ENCODE measurements around the gene AMN.

The AMN gene

GRCh38 chr14:102951034-102951433 lies 28.6 kb downstream of the AMN start:
- no peak for TF ChIP-seq CTCF (IDR thresholded peaks at IDR 0.05)
- peak overlapping the region; percentile 66 for H3K27ac Mint-ChIP-seq
- no peaks in the 10 kb centered on the region for H3K9me3 Mint-ChIP-seq
- peaks cover 10% of the 10 kb centered on the region for H3K4me1 Mint-ChIP-seq
- no peaks in the 10 kb centered on the region for H3K27me3 Mint-ChIP-seq (ENCODE audit: low read depth, poor library complexity)
- H3K36me3 Mint-ChIP-seq (ENCODE audit: low read depth), result peaks cover 65% of the 10 kb centered on the region
- no peak overlapping the region for H3K4me3 Mint-ChIP-seq
- no peak for DNase-seq

- peaks cover 69% of the 10 kb centered on the region for H3K36me3 Mint-ChIP-seq (ENCODE audit: low read depth)
- no peaks in the 10 kb centered on the region for H3K9me3 Mint-ChIP-seq
- no peak for TF ChIP-seq CTCF (IDR thresholded peaks at IDR 0.05)
- no peak overlapping the region for H3K4me3 Mint-ChIP-seq
- H3K4me1 Mint-ChIP-seq, result peaks cover 10% of the 10 kb centered on the region
- no peaks in the 10 kb centered on the region for H3K27me3 Mint-ChIP-seq (ENCODE audit: low read depth, poor library complexity)
- no peak overlapping the region for H3K27ac Mint-ChIP-seq
- DNase-seq, result no peak
Measured at GRCh38 chr14:102951799-102952198, 29.3 kb downstream of the AMN start.

- no peaks in the 10 kb centered on the region for H3K27me3 Mint-ChIP-seq (ENCODE audit: low read depth, poor library complexity)
- H3K27ac Mint-ChIP-seq, result peak overlapping the region; percentile 59
- H3K4me3 Mint-ChIP-seq, result no peak overlapping the region
- H3K9me3 Mint-ChIP-seq, result no peaks in the 10 kb centered on the region
- peaks cover 10% of the 10 kb centered on the region for H3K4me1 Mint-ChIP-seq
- TF ChIP-seq CTCF (IDR thresholded peaks at IDR 0.05), result no peak
- H3K36me3 Mint-ChIP-seq (ENCODE audit: low read depth), result peaks cover 67% of the 10 kb centered on the region
- no peak for DNase-seq
Measured at GRCh38 chr14:102952276-102952675, 29.8 kb downstream of the AMN start.

GRCh38 chr14:102953100-102953499 lies 30.6 kb downstream of the AMN start:
- no peak for TF ChIP-seq CTCF (IDR thresholded peaks at IDR 0.05)
- Mint-ChIP-seq H3K4me1 (peaks cover 10% of the 10 kb centered on the region), H3K27me3 (ENCODE audit: low read depth, poor library complexity) (no peaks in the 10 kb centered on the region), H3K9me3 (no peaks in the 10 kb centered on the region), H3K36me3 (ENCODE audit: low read depth) (peaks cover 69% of the 10 kb centered on the region), H3K4me3 (no peak overlapping the region), H3K27ac (no peak overlapping the region)
- DNase-seq, result no peak

- peaks cover 72% of the 10 kb centered on the region for H3K36me3 Mint-ChIP-seq (ENCODE audit: low read depth)
- no peaks in the 10 kb centered on the region for H3K9me3 Mint-ChIP-seq
- H3K4me1 Mint-ChIP-seq, result peaks cover 10% of the 10 kb centered on the region
- no peak overlapping the region for H3K4me3 Mint-ChIP-seq
- no peak for DNase-seq
- H3K27me3 Mint-ChIP-seq (ENCODE audit: low read depth, poor library complexity), result no peaks in the 10 kb centered on the region
- TF ChIP-seq CTCF (IDR thresholded peaks at IDR 0.05), result no peak
- H3K27ac Mint-ChIP-seq, result peak overlapping the region; percentile 57
Measured at GRCh38 chr14:102954081-102954789, 31.8 kb downstream of the AMN start.
